ENCODE measurements around the gene ST6GALNAC2. TPM values are rescaled to one million over a fixed set of nuclear protein-coding genes. Genes with fewer than 3 reads are reported as not detected.
A peak's percentile ranks its signal among the peaks of the same experiment; 100 is the strongest.
"Not testable (repeated sequence)": the region's sequence is repeated elsewhere in the genome, so short reads cannot be mapped to it uniquely, and the experiment has no call there.

ST6GALNAC2 gene
- total RNA-seq, 2 experiments from 2014 or later, result not detected

- CTCF ChIA-PET, result interaction anchor here (0.7 to 2.2 kb wide), 5 partner anchors 10 to 147 kb away, joined by 3 to 14 read pairs (median 10); no protein-coding TSS in a partner anchor
- H3K27me3 Mint-ChIP-seq, result no peaks in the 10 kb centered on the region
- H3K36me3 Mint-ChIP-seq (ENCODE audit: low read depth), result peaks cover 49% of the 10 kb centered on the region
- DNase-seq (no peak), ATAC-seq (no peak)
- H3K27ac Mint-ChIP-seq, result no peak overlapping the region
- intact Hi-C loops (cut with micrococcal nuclease), result no loop called here
- POLR2A ChIA-PET, result interaction anchor here (0.6 to 4.5 kb wide), 15 partner anchors 9 to 186 kb away, joined by 3 to 37 read pairs (median 4); partner anchors contain the start of gene ST6GALNAC2
- no peak overlapping the region for H3K4me3 Mint-ChIP-seq
- H3K9me3 Mint-ChIP-seq, result peaks cover 1% of the 10 kb centered on the region
- peaks cover 51% of the 10 kb centered on the region for H3K4me1 Mint-ChIP-seq (ENCODE audit: low read depth)
- no peak for TF ChIP-seq CTCF (IDR thresholded peaks at IDR 0.05)
Observed at GRCh38 chr17:76566613-76566943, 19.1 kb downstream of the ST6GALNAC2 start.

GRCh38 chr17:76565728-76566612 is 19.7 kb downstream of the ST6GALNAC2 start:
- intact Hi-C loops (cut with micrococcal nuclease), result no loop called here
- Mint-ChIP-seq H3K27me3 (no peaks in the 10 kb centered on the region), H3K4me3 (no peak overlapping the region), H3K36me3 (ENCODE audit: low read depth) (peaks cover 54% of the 10 kb centered on the region), H3K4me1 (ENCODE audit: low read depth) (peaks cover 57% of the 10 kb centered on the region), H3K27ac (peak overlapping the region; percentile 4), H3K9me3 (peaks cover under 1% of the 10 kb centered on the region)
- no peak for ATAC-seq
- no peak for TF ChIP-seq CTCF (IDR thresholded peaks at IDR 0.05)
- POLR2A ChIA-PET, result interaction anchor here (0.6 to 4.5 kb wide), 15 partner anchors 7 to 113 kb away, joined by 3 to 37 read pairs (median 4); partner anchors contain the start of gene ST6GALNAC2
- DNase-seq, result no peak
- CTCF ChIA-PET, result interaction anchor here (0.7 to 2.2 kb wide), 6 partner anchors 9 to 148 kb away, joined by 3 to 14 read pairs (median 4); no protein-coding TSS in a partner anchor

- POLR2A ChIA-PET, result interaction anchor here (0.6 to 4.5 kb wide), 8 partner anchors 7 to 104 kb away, joined by 3 to 19 read pairs (median 4); partner anchors contain the start of gene ST6GALNAC2
- peak; percentile 72 for DNase-seq
- Mint-ChIP-seq H3K36me3 (ENCODE audit: low read depth) (peaks cover 61% of the 10 kb centered on the region), H3K4me1 (ENCODE audit: low read depth) (peaks cover 65% of the 10 kb centered on the region), H3K27ac (peak overlapping the region; percentile 4)
- CTCF ChIA-PET, result interaction anchor here (1.0 to 1.9 kb wide), 2 partner anchors 42 to 148 kb away, joined by 3 to 4 read pairs; no protein-coding TSS in a partner anchor
- intact Hi-C loops (cut with micrococcal nuclease); H3K4me3 Mint-ChIP-seq; H3K9me3 Mint-ChIP-seq; H3K27me3 Mint-ChIP-seq: not testable (repeated sequence)
- ATAC-seq, result peak; percentile 75
Observed at GRCh38 chr17:76564991-76565727, 20.5 kb downstream of the ST6GALNAC2 start.

GRCh38 chr17:76563359-76563758 is 22.3 kb downstream of the ST6GALNAC2 start:
- peaks cover 77% of the 10 kb centered on the region for H3K4me1 Mint-ChIP-seq (ENCODE audit: low read depth)
- CTCF ChIA-PET; intact Hi-C loops (cut with micrococcal nuclease); ATAC-seq; H3K9me3 Mint-ChIP-seq; H3K27me3 Mint-ChIP-seq; DNase-seq; H3K4me3 Mint-ChIP-seq: not testable (repeated sequence)
- peak overlapping the region; percentile 57 for H3K27ac Mint-ChIP-seq
- H3K36me3 Mint-ChIP-seq (ENCODE audit: low read depth), result peaks cover 78% of the 10 kb centered on the region
- POLR2A ChIA-PET, result interaction anchor here (0.6 kb wide), 1 partner anchor 39 kb away, joined by 4 read pairs; no protein-coding TSS in a partner anchor

GRCh38 chr17:76562734-76563148 is 22.9 kb downstream of the ST6GALNAC2 start:
- Mint-ChIP-seq H3K4me1 (ENCODE audit: low read depth) (peaks cover 72% of the 10 kb centered on the region), H3K27me3 (no peaks in the 10 kb centered on the region), H3K27ac (peak overlapping the region; percentile 71), H3K36me3 (ENCODE audit: low read depth) (peaks cover 84% of the 10 kb centered on the region), H3K4me3 (peak overlapping the region; percentile 7), H3K9me3 (no peaks in the 10 kb centered on the region)
- CTCF ChIA-PET, result interaction anchor here (2.1 kb wide), 1 partner anchor 39 kb away, joined by 6 read pairs; no protein-coding TSS in a partner anchor
- no peak for DNase-seq
- POLR2A ChIA-PET, result interaction anchor here (3.2 kb wide), 1 partner anchor 146 kb away, joined by 7 read pairs; no protein-coding TSS in a partner anchor
- no peak for TF ChIP-seq CTCF (IDR thresholded peaks at IDR 0.05)
- no peak for ATAC-seq
- intact Hi-C loops (cut with micrococcal nuclease), result no loop called here

All from activated CD8-positive, alpha-beta T cell treated with anti-CD3 and anti-CD28 coated beads for 36 hours (primary cell).